Stimulated activated CD8-positive, alpha-beta memory T cell treated with anti-CD3 and anti-CD28 coated beads, Interleukin-15, amount 100 ng/mL, for 4 hours (primary cell): ENCODE measurements around the gene ZBTB25.
"Not testable (repeated sequence)": the region's sequence is repeated elsewhere in the genome, so short reads cannot be mapped to it uniquely, and the experiment has no call there.

ENCODE experiments used
- DNase-seq, 2 donors: peaks; one replicate each; pipeline ENCODE4 v3.0.0-alpha.2; 2020; ENCODE audit warnings: low read depth in 2 of 2

Gene ZBTB25, protein sequence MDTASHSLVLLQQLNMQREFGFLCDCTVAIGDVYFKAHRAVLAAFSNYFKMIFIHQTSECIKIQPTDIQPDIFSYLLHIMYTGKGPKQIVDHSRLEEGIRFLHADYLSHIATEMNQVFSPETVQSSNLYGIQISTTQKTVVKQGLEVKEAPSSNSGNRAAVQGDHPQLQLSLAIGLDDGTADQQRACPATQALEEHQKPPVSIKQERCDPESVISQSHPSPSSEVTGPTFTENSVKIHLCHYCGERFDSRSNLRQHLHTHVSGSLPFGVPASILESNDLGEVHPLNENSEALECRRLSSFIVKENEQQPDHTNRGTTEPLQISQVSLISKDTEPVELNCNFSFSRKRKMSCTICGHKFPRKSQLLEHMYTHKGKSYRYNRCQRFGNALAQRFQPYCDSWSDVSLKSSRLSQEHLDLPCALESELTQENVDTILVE

DNA sequence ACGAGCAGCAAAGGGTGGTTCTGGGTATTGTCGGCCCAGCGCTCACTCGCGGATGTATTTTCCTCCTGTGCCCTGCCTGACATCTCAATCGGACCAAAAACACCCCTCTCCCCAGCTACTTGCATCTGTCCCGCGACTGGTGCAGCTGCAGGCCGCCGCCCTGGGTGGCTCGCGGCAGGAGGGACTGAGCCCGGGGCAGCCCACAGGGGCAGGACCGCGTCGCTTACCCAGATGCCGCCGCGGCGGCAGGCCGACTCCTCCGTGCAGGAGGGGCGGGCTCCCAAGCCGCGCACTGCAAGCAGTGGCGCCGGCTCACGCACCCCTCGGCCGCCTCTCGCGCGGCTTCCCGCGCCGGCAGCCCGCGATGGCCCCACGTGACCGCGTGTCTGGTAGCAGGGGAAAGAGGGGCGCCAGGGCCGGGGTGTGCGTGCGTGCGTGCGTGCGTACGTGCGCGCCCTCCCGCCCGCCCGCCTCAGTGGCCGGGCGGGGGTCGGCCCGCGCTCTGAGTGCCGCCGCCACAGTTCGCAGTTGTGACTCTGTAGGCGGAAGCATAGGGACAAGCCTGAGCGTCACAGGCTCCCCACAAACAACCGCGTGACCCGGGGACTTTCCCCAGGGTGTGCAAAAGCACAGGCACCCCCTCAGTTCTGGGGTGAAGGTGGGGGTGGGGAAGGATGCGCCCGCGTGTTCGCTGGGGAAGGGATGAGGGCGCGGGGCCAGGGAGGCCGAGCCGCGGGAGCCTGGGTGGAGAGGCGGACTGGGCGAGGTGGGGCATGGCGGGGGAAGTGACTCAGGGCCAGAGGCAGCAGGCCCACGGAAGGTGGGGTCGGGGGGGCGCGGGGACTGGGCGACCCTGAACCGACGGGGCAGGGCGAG lies at the start of gene ZBTB25:
TSS of gene ZBTB25 (minus strand) at position 405 of the 876 bp plus-strand sequence. CDS start 13,305 bp downstream, outside the sequence.
- peak; percentile 92 to 95 for DNase-seq

DNA sequence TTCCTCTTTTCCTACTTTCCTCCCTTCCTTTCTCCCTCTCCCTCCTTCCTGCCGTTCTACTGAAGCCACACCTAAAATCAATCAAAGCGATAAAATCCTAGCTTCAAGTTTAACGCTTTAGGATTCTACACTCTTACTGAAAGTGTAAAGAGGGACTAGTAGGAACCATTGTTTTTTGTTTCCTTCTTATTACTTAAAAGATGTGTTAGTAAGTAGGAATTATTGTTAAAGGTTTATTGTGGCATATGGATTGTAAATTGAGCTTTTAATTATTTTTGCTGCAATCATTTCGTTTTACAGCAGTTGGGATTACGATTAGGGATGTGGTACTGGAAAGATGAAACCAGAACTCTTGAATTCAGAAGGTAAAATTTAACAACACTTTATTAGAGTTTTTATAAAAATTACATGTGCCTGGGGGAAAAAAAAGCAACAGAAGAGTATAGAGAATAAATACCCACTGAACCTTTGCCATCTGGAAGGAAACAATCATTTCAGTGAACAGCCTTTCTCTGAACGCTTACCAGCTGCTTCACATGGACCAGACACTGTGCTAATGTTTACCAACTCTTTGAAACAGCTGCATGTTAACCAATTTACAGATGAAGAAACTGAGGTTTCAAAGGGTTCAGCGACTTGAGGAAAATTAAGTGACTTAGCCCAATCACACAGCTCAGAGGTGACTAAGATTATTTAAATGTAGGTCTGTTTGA lies 47.1 kb upstream of the ZBTB25 start:
- no peak for DNase-seq

DNA sequence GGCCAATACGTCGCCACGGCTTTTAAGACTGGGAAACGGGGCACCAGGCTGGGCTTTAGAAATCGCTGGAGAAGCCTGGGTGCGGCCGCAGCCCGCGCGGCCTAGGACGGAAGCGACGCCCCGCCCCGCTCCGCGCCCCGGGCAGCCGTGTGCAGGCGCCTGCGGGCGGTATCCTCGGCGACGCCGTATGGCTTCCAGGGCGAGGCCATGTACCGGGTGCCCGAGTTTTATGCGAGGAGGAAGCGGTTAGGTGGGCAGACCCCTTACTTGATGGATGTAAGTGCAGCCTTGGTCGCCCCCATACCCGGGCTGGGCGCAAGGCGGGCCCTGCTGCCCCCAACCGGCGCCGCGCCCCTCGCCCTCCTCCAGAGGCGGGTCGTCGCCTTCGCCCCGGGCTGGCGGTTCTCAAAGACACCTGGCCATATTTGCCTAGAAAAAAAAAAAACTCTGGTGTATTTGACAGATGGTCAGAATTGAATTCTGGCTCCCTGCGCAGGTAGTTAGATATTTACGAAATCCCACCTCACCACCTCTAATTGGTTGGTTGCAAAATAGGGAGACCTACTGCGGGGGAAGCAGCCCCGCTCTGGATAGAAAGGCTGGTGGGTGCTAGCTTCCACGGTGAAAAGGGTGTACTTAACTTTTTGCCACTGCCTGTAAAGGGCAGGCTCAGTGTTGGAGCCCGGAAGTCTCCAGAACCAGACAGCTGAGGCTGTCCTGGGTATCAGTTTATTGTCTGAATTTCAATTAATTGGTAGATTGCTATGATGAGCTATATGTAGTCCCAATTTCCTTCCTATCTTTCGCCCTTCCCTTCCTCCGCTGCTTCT lies 46.4 kb upstream of the ZBTB25 start, which contains the start of gene PPP1R36:
TSS of gene PPP1R36 (plus strand) at position 171 of the 830 bp plus-strand sequence. CDS start at position 208, 37 bp downstream.
- DNase-seq: no peak

DNA sequence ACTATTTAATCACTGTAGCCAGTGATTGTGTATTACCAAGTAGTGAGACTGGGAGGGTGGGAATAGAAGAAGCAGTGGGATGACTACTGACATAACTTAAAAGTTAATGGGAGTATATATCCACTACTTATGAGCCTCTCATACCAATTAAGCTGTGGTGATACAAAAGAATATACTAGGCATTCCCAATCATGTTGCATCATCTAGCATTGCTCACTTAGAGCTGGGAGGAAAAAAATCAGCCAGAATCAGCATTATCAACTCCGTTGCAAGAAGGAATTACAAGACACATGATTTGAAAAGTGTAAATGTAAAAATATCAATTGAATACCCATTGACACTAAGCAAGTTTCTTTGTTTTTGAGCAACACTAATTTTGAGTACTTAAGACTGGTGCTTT lies 45.4 kb upstream of the ZBTB25 start:
- DNase-seq: no peak

DNA sequence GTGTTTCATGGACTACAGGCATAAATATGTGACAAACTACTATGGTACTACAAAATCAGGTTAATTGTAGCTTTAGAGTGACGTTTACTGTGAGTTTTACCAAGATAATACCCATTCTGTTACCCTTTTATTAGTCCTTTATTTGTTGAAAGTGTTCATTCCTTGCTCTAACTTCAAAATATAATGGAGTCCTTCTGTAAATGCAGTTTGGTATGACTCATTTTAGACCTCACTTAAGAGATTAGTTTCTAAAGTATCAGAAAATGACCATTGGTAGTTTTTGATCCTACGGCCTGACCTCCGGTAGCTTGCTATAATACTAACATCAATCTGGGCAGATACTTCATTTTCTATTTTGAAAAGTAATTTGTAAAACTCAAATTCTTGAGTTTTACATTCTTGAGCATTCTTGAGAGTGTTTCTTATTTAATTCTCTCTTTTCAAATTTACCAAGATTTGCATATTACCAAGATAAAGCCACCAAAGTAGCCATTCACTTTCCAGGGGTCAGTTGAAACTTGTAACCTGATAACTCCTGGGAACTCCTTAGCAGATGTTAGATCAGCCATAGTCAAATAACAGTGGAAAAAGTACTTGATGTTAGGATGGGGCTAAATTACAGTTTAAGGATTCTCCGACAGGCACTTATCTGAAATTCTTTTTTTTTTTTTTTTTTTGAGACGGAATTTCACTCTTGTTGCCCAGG lies 41.1 kb upstream of the ZBTB25 start:
- no peak for DNase-seq

DNA sequence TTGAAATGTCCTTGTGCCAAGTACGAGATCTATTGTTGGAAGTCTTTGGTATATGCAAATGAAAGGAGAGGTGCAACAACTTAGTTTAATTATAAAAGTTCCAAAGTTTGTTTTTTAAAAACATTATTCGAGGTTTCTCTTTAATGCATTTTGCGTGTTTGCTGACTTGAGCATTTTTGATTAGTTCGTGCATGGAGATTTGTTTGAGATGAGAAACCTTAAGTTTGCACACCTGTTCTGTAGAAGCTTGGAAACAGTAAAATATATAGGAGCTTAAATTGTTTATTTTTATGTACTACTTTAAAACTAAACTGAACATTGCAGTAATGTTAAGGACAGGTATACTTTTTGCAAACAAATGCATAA lies 39.2 kb upstream of the ZBTB25 start:
- no peak for DNase-seq

DNA sequence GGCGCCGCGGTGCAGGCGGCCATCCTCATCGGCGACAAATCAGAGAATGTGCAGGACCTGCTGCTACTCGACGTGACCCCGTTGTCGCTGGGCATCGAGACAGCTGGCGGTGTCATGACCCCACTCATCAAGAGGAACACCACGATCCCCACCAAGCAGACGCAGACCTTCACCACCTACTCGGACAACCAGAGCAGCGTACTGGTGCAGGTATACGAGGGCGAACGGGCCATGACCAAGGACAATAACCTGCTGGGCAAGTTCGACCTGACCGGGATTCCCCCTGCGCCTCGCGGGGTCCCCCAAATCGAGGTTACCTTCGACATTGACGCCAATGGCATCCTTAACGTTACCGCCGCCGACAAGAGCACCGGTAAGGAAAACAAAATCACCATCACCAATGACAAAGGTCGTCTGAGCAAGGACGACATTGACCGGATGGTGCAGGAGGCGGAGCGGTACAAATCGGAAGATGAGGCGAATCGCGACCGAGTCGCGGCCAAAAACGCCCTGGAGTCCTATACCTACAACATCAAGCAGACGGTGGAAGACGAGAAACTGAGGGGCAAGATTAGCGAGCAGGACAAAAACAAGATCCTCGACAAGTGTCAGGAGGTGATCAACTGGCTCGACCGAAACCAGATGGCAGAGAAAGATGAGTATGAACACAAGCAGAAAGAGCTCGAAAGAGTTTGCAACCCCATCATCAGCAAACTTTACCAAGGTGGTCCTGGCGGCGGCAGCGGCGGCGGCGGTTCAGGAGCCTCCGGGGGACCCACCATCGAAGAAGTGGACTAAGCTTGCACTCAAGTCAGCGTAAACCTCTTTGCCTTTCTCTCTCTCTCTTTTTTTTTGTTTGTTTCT lies 38.6 kb upstream of the ZBTB25 start:
- DNase-seq: no peak

DNA sequence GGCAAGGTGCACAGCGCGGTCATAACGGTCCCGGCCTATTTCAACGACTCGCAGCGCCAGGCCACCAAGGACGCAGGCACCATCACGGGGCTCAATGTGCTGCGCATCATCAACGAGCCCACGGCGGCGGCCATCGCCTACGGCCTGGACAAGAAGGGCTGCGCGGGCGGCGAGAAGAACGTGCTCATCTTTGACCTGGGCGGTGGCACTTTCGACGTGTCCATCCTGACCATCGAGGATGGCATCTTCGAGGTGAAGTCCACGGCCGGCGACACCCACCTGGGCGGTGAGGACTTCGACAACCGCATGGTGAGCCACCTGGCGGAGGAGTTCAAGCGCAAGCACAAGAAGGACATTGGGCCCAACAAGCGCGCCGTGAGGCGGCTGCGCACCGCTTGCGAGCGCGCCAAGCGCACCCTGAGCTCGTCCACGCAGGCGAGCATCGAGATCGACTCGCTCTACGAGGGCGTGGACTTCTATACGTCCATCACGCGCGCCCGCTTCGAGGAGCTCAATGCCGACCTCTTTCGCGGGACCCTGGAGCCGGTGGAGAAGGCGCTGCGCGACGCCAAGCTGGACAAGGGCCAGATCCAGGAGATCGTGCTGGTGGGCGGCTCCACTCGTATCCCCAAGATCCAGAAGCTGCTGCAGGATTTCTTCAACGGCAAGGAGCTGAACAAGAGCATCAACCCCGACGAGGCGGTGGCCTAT lies 37.8 kb upstream of the ZBTB25 start:
- no peak for DNase-seq

DNA sequence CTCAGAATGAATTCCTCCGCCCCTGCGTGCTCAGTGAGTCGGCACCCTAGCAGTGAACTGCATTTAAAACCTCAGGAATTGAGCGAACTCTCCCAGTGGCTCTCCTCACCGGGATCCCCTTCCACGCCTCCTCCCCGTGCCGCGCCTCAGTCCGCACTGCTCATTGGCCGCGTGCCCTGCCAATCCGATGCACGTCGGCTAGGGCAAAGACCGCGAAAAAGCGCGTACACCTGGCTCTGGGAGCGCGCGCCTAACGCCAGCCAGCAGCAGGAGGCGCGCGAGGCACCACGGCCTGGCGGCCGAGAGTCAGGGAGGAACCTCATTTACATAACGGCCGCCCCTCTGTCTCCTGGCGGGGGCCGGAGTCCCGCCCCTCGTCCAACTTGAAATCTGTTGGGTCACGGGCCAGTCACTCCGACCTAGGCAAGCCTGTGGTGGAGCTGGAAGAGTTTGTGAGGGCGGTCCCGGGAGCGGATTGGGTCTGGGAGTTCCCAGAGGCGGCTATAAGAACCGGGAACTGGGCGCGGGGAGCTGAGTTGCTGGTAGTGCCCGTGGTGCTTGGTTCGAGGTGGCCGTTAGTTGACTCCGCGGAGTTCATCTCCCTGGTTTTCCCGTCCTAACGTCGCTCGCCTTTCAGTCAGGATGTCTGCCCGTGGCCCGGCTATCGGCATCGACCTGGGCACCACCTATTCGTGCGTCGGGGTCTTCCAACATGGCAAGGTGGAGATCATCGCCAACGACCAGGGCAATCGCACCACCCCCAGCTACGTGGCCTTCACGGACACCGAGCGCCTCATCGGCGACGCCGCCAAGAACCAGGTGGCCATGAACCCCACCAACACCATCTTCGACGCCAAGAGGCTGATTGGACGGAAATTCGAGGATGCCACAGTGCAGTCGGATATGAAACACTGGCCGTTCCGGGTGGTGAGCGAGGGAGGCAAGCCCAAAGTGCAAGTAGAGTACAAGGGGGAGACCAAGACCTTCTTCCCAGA lies 36.9 kb upstream of the ZBTB25 start, which contains the start of gene HSPA2:
TSS of gene HSPA2 (plus strand) at position 534 of the 995 bp plus-strand sequence. CDS start at position 643, 109 bp downstream.
- peak; percentile 84 to 87 for DNase-seq

DNA sequence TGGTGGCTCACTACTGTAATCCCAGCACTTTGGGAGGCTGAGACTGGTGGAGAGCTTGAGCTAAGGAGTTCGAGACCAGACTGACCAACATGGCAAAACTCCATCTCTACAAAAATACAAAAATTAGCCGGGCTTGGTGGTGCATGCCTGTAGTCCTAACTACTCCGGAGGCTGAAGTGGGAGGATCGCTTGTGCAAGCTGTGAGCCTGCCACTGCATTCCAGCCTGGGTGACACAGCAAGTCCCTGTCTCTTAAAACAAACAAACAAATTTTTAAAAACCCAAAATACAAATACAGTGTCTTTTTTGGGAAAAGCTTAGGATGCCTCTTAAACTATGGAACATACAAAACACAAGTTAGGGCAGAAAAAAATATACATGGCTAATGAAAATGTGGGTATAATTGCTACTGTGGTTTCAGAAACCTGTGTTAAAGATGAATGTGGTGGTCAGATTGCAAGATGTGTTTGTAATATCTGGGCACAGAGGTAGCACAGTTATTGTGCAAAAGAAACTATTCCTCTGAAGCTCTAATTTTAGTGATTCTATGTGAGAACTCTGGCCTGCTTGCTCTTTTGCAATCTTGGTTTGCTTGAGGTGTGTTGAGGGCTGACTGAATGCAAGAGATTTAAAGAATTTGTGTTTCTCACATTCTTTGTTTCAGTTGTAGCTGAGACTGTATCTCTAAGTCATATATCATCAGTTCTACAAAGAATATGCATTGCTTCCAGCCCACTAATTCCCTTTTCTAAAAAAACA lies 33.0 kb upstream of the ZBTB25 start:
- no peak for DNase-seq

DNA sequence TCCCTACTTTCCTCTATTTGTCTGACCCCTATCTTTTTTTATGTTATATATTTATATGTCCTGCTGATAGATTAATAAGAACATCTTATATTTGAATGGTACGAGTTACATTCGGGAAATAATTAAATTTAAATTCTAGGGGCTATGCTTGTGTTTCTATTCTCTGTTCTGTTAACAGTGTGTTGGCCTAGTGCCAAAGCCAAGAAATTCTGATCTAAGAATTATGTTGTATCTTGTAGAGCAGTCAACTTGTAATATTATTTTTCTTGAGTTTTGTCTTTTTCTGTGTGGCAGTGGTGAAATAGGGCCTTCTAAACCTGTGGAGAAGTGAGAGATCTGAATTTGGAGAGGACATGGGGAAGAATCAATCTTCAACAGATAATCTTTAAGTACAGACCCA lies 27.9 kb upstream of the ZBTB25 start:
- DNase-seq: no peak

DNA sequence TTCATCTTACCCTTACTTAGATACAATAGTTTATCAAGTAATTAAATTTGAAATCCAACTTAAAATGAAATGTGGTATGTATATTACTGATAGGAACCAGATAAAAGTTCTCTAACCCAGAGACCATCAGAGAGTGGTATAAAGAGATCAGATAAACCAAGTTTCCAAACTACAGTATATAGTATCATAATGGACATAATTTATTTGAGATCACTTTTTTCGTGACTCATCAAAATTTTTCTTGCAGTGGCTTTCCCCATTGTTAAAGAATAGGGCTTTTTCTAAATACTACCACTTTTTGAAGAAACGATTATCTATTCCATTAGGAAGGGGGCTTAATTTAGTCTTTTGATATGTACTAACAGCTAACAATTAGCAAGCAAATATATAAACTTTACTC lies 21.7 kb upstream of the ZBTB25 start:
- no peak for DNase-seq

DNA sequence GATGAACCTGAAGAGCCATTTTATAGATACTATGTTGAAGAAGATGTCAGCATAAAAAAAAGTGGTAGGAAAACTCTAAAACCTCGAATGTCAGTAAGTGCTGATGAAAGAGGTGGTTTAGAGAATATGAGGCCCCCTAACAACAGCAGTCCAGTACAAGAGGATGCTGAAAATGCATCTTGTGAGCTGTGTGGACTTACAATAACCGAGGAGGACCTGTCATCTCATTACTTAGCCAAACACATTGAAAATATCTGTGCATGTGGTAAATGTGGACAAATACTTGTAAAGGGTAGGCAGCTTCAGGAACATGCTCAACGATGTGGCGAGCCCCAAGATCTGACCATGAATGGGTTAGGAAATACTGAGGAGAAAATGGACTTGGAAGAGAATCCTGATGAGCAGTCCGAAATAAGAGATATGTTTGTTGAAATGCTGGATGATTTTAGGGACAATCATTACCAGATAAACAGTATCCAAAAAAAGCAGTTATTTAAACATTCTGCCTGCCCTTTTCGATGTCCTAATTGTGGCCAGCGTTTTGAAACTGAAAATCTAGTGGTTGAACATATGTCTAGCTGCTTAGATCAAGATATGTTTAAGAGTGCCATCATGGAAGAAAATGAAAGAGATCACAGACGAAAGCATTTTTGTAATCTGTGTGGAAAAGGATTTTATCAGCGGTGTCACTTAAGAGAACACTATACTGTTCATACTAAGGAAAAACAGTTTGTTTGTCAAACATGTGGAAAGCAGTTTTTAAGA lies 19.1 kb upstream of the ZBTB25 start:
- DNase-seq: no peak

DNA sequence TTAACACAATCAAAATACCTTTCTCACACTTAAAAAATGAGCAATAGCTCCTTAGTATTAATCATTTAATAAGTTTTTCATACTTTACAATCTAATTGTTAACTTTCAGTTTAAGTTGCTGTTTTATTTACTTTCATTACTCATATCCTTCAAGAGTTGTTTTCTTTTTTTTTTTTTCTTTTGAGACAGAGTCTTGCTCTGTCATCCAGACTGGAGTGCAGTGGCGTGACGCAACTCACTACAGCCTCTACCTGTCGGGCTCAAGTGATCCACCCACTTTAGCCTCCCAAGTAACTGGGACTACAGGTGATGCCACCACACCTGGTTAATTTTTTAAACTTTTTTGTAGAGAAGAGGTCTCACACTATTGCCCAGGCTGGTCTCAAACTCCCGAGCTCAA lies 17.1 kb upstream of the ZBTB25 start:
- DNase-seq: no peak

DNA sequence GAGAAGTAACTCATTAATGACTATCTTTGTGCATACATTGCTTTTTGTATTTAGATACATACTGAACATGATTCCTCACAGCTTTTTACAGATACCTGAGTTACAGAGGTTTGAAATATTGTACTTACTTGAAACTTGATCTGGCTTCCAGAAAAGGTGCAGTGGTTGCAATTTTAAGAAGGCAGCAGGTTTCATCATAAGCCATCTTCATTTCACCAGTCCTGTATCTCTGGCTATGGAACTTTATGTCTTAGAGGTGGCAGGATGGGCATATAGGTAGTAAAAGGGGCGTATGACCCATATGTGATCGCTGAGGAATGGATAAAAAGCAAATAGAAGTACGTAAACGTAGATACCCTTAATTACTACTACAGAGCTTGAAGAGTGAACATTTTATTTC lies 14.6 kb upstream of the ZBTB25 start:
- no peak for DNase-seq

DNA sequence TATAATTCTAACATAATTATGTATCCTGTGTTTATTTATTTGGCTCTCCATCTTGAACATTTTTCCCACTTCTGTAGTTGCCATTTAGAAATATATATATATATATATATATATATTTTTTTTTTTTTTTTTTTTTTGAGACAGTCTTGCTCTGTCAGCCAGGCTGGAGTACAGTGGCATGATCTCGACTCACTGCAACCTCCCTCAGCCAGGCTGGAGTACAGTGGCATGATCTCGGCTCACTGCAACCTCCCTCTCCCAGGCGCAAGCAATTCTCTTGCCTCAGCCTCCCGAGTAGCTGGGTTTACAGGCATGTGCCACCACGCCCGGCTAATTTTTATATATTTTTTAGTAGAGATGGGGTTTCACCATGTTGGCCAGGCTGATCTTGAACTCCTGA lies 14.0 kb upstream of the ZBTB25 start:
- DNase-seq: not testable (repeated sequence)
